ENCODE measurements around the gene PCDHGA5.
A peak's percentile ranks its signal among the peaks of the same experiment; 100 is the strongest.
"Not testable (repeated sequence)": the region's sequence is repeated elsewhere in the genome, so short reads cannot be mapped to it uniquely, and the experiment has no call there.

PCDHGA5 gene

GRCh38 chr5:141388661-141389060 lies 24.7 kb downstream of the PCDHGA5 start:
- no peak for DNase-seq

- no peak for DNase-seq
Observed at GRCh38 chr5:141389153-141390042, 25.4 kb downstream of the PCDHGA5 start.

GRCh38 chr5:141392429-141393198 lies 28.7 kb downstream of the PCDHGA5 start, which contains the start of gene PCDHGA8:
Gene PCDHGA8 (plus strand): TSS chr5:141392633. CDS start chr5:141392814, 181 bp downstream.
- no peak for DNase-seq

- DNase-seq, result no peak
Observed at GRCh38 chr5:141393267-141393666, 29.3 kb downstream of the PCDHGA5 start.

- DNase-seq, result not testable (repeated sequence)
Observed at GRCh38 chr5:141394401-141395187, 30.6 kb downstream of the PCDHGA5 start.

- DNase-seq, result peak; percentile 78
Observed at GRCh38 chr5:141397756-141398551, 34.0 kb downstream of the PCDHGA5 start, which contains the start of gene PCDHGB5. Gene PCDHGB5 (plus strand): TSS chr5:141397947. CDS start chr5:141398128, 181 bp downstream.

- no peak for DNase-seq
Observed at GRCh38 chr5:141398608-141399007, 34.6 kb downstream of the PCDHGA5 start.

- DNase-seq, result no peak
Observed at GRCh38 chr5:141399555-141400258, 35.7 kb downstream of the PCDHGA5 start.

- no peak for DNase-seq
Observed at GRCh38 chr5:141402553-141403243, 38.7 kb downstream of the PCDHGA5 start, which contains the start of gene PCDHGA9. Gene PCDHGA9 (plus strand): TSS chr5:141402778. CDS start chr5:141402953, 175 bp downstream.

- no peak for DNase-seq
Observed at GRCh38 chr5:141403387-141403786, 39.4 kb downstream of the PCDHGA5 start.

- DNase-seq, result peak; percentile 74
Observed at GRCh38 chr5:141407790-141408505, 44.0 kb downstream of the PCDHGA5 start, which contains the start of gene PCDHGB6. Gene PCDHGB6 (plus strand): TSS chr5:141408021. CDS start chr5:141408203, 182 bp downstream.

GRCh38 chr5:141409598-141410306 lies 45.8 kb downstream of the PCDHGA5 start:
- no peak for DNase-seq

- no peak for DNase-seq
Observed at GRCh38 chr5:141411575-141411974, 47.6 kb downstream of the PCDHGA5 start.

GRCh38 chr5:141412854-141413539 lies 49.0 kb downstream of the PCDHGA5 start, which contains the start of gene PCDHGA10:
Gene PCDHGA10 (plus strand): TSS chr5:141412987. CDS start chr5:141413176, 189 bp downstream.
- peak; percentile 83 for DNase-seq

- no peak for DNase-seq
Observed at GRCh38 chr5:141413540-141414069, 49.6 kb downstream of the PCDHGA5 start.

GRCh38 chr5:141414548-141415274 lies 50.7 kb downstream of the PCDHGA5 start:
- not testable (repeated sequence) for DNase-seq

- not testable (repeated sequence) for DNase-seq
Observed at GRCh38 chr5:141415275-141415618, 51.3 kb downstream of the PCDHGA5 start.
